DND-41 (cell line): ENCODE results near the gene PXMP4.

Source experiments
- EZH2 ChIP-seq: IDR thresholded peaks from 3 replicates; pipeline ENCODE4 v1.6.1; 2012; ENCODE audit warnings: borderline replicate concordance, low read depth, mild to moderate bottlenecking, moderate library complexity, low read length, inconsistent platforms; ENCODE audit not compliant: severe bottlenecking
- TF ChIP-seq, protein P1 (sequence below): IDR thresholded peaks from 2 replicates; pipeline ENCODE4 v1.5.1; 2012; ENCODE audit warnings: borderline replicate concordance, low read length, moderate library complexity, mild to moderate bottlenecking; ENCODE audit not compliant: poor library complexity, severe bottlenecking; ENCODE audit errors: extremely low read depth

DNA sequence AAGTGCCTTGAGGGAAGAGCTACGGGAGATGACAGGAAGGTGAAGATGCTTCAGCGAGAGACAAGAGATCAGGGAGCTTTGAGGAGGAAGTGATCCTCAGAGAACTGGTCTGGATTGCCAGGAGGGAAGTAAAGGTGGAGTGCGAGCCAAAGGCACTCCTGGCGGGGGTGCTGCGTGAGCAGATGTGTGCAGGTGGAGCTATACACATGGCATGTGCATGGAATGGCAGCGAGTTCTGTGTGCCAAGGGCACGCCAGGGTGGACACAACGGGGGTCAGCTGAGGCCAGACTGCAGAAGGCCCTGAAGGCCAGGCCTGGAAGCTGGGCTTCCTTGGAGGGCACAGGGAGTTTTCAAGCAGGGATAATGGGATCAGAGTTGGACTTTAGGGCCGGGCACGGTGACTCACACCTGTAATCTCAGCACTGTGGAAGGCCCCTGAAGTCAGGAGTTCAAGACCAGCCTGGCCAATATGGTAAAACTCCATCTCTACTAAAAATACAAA, 6.2 kb downstream of the PXMP4 start:
- TF ChIP-seq, protein P1, sequence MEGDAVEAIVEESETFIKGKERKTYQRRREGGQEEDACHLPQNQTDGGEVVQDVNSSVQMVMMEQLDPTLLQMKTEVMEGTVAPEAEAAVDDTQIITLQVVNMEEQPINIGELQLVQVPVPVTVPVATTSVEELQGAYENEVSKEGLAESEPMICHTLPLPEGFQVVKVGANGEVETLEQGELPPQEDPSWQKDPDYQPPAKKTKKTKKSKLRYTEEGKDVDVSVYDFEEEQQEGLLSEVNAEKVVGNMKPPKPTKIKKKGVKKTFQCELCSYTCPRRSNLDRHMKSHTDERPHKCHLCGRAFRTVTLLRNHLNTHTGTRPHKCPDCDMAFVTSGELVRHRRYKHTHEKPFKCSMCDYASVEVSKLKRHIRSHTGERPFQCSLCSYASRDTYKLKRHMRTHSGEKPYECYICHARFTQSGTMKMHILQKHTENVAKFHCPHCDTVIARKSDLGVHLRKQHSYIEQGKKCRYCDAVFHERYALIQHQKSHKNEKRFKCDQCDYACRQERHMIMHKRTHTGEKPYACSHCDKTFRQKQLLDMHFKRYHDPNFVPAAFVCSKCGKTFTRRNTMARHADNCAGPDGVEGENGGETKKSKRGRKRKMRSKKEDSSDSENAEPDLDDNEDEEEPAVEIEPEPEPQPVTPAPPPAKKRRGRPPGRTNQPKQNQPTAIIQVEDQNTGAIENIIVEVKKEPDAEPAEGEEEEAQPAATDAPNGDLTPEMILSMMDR = no peak
- no peak for TF ChIP-seq EZH2
